Spleen (tissue), 7 donors: ENCODE measurements around the gene PRKG1.

Source experiments
- POLR2A ChIP-seq, 3 donors: fragments of 450-650 bp; IDR thresholded peaks; one replicate each; pipeline ENCODE4 v1.5.1; 2017; ENCODE audit warnings: antibody characterized with exemption in 3 of 3, mild to moderate bottlenecking in 1 of 3
- POLR2AphosphoS5 ChIP-seq, 3 donors: sonication (generic); formaldehyde crosslinking; IDR thresholded peaks; one replicate each; pipeline ENCODE4 v1.5.1; 2017; ENCODE audit warnings: antibody characterized with exemption in 3 of 3
- TF ChIP-seq, protein P1 (sequence below), 11 experiments: fragments of 200-600 bp in 7 of 11; fragments of 450-650 bp in 4 of 11; sonication (generic) in 4 of 11; IDR thresholded peaks in 8 of 11; conservative IDR thresholded peaks in 3 of 11; 1 replicate in 7 of 11; 2 replicates in 4 of 11; pipeline versions ENCODE4 v1.4.0 to v1.8.0; 2016 to 2021; ENCODE audit warnings: antibody characterized with exemption in 11 of 11, inconsistent platforms in 4 of 11, mild to moderate bottlenecking in 1 of 11
- donor health status: DM: no; HTN: no; CAD: no; lungs with moderate emphysema.
- donor health status: DM: no; HTN: no; CAD: no.
- donor health status: DM: no; HTN: no; CAD: no.

DNA sequence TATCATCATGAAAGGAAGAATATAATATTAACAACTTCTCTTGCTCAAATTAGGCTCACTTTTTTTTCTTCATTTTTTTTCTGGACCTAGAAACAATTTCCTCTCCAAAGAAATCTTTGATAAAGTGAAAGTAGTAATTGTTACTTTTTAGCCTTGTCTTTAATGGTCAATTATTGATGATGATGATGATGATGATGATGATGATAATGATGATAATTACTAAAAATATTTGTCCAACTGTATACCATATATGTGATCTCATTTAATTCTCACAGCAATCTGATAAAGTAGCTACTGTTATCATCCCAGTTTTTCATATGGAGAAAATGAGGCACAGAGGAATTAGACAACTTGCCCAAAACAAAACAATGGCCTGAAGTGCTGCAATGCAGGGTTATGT lies 12.8 kb downstream of the PRKG1 start:
- TF ChIP-seq POLR2AphosphoS5 (IDR thresholded peaks at IDR 0.05) (no peak), POLR2A (IDR thresholded peaks at IDR 0.05) (no peak)
- TF ChIP-seq, protein P1, sequence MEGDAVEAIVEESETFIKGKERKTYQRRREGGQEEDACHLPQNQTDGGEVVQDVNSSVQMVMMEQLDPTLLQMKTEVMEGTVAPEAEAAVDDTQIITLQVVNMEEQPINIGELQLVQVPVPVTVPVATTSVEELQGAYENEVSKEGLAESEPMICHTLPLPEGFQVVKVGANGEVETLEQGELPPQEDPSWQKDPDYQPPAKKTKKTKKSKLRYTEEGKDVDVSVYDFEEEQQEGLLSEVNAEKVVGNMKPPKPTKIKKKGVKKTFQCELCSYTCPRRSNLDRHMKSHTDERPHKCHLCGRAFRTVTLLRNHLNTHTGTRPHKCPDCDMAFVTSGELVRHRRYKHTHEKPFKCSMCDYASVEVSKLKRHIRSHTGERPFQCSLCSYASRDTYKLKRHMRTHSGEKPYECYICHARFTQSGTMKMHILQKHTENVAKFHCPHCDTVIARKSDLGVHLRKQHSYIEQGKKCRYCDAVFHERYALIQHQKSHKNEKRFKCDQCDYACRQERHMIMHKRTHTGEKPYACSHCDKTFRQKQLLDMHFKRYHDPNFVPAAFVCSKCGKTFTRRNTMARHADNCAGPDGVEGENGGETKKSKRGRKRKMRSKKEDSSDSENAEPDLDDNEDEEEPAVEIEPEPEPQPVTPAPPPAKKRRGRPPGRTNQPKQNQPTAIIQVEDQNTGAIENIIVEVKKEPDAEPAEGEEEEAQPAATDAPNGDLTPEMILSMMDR (IDR thresholded peaks at IDR 0.05 in 8 of 11, conservative IDR thresholded peaks at IDR 0.05 in 3 of 11) = no peak
